Natural killer cell (primary cell): ENCODE data around the gene COL23A1. TPM values are rescaled to one million over a fixed set of nuclear protein-coding genes. Genes with fewer than 3 reads are reported as not detected.

Source experiments
- ATAC-seq, 3 donors: fragments of 150-1000 bp in 2 of 3; fragments of 200-7000 bp in 1 of 3; cut with Tn5 transposase; 1 replicate in 1 of 3; 2 replicates in 2 of 3; pipeline ENCODE4 v1.10.0; 2021; ENCODE audit warnings: mild to moderate bottlenecking in 2 of 3, moderate library complexity in 2 of 3
- DNase-seq, 2 donors: peaks; one replicate each; pipeline versions ENCODE4 v3.0.0 to v3.0.0-alpha.2; 2013 to 2021; ENCODE audit warnings: mixed read lengths in 1 of 2
- H3K27ac ChIP-seq: one replicate; pipeline ENCODE4 v1.5.1; 2013; ENCODE audit warnings: mild to moderate bottlenecking, low read length
- H3K27me3 ChIP-seq: one replicate; pipeline ENCODE4 v1.6.1; 2013; ENCODE audit warnings: low read length; ENCODE audit not compliant: control insufficient read depth, insufficient read depth
- H3K36me3 ChIP-seq: one replicate; pipeline ENCODE4 v1.6.1; 2013; ENCODE audit warnings: low read length; ENCODE audit not compliant: control insufficient read depth, insufficient read depth
- H3K4me1 ChIP-seq: one replicate; pipeline ENCODE4 v1.6.1; 2013; ENCODE audit warnings: low read length; ENCODE audit not compliant: control insufficient read depth, insufficient read depth
- H3K4me3 ChIP-seq: one replicate; pipeline ENCODE4 v1.5.1; 2013; ENCODE audit warnings: low read length
- H3K9me3 ChIP-seq: one replicate; pipeline ENCODE4 v1.6.1; 2013; ENCODE audit warnings: low read length; ENCODE audit not compliant: control insufficient read depth, insufficient read depth
- H3K27ac Mint-ChIP-seq, 2 donors: one replicate each; pipeline ENCODE4 v1.8.0; 2022; ENCODE audit warnings: mild to moderate bottlenecking in 2 of 2, mixed read lengths in 2 of 2, moderate library complexity in 1 of 2
- H3K27me3 Mint-ChIP-seq, 2 donors: one replicate each; pipeline ENCODE4 v1.8.0; 2022; ENCODE audit warnings: low read depth in 2 of 2, mixed read lengths in 2 of 2
- H3K36me3 Mint-ChIP-seq: one replicate; pipeline ENCODE4 v1.8.0; 2022; ENCODE audit warnings: mixed read lengths
- H3K4me1 Mint-ChIP-seq, 2 donors: one replicate each; pipeline ENCODE4 v1.8.0; 2022; ENCODE audit warnings: mixed read lengths in 2 of 2
- H3K4me3 Mint-ChIP-seq: one replicate; pipeline ENCODE4 v1.8.0; 2022; ENCODE audit warnings: mild to moderate bottlenecking, moderate library complexity, mixed read lengths
- H3K9me3 Mint-ChIP-seq, 2 donors: one replicate each; pipeline ENCODE4 v1.8.0; 2022; ENCODE audit warnings: mixed read lengths in 2 of 2
- CTCF ChIP-seq: fragments of 200-600 bp; IDR thresholded peaks from one replicate; pipeline ENCODE4 v1.8.0; 2022; ENCODE audit warnings: antibody characterized with exemption
- WGBS: methylation state at CpG from one replicate; pipeline ENCODE4 v1.1.7; 2013; ENCODE audit warnings: missing lambda C conversion rate; ENCODE audit not compliant: insufficient coverage; 5-methylcytosine and 5-hydroxymethylcytosine counted together
- intact Hi-C: fragments of 100-400 bp; cut with micrococcal nuclease; formaldehyde crosslinking; loops from one replicate; pipeline ENCODE4 v1.14.2; 2022
- total RNA-seq, 4 donors: library from RNA; stranded (reverse); fragments of 120-200 nt in 1 of 4; gene quantifications; one replicate each; pipeline versions ENCODE4 v1.2.3 to v1.2.4, GENCODE V29; 2013 to 2022

The COL23A1 gene
- total RNA-seq, 3 donors from 2014 or later (not counting 1 experiment from before 2014, with no cell fraction given), result 0.15 TPM; not detected in 2

GRCh38 chr5:178221282-178221681 is 368.9 kb downstream of the COL23A1 start:
- WGBS, result 72% methylated on average over 3 of the region's 3 CpGs

GRCh38 chr5:178218827-178219226 is 371.4 kb downstream of the COL23A1 start:
- Mint-ChIP-seq H3K4me3 (no peak overlapping the region), H3K4me1 (peaks cover 43 to 44% of the 10 kb centered on the region in 2 donors), H3K27ac (peak overlapping the region in 1 of 2 donors; percentile 69), H3K9me3 (no peaks in the 10 kb centered on the region), H3K27me3 (no peaks in the 10 kb centered on the region), H3K36me3 (no peaks in the 10 kb centered on the region)
- no peak for TF ChIP-seq CTCF
- H3K4me1 ChIP-seq, result peaks cover 10% of the 10 kb centered on the region
- intact Hi-C loops, result no loop called here
- H3K27ac ChIP-seq, result no peak overlapping the region
- DNase-seq (no peak), ATAC-seq (no peak)
- no peaks in the 10 kb centered on the region for H3K27me3 ChIP-seq
- no peaks in the 10 kb centered on the region for H3K9me3 ChIP-seq
- no peak overlapping the region for H3K4me3 ChIP-seq
- H3K36me3 ChIP-seq, result peaks cover 60% of the 10 kb centered on the region
- WGBS, result 100% methylated on average over 2 of the region's 3 CpGs

More at GRCh38 chr5:178221282-178221681, 368.9 kb downstream of the COL23A1 start:
- peaks cover 47% of the 10 kb centered on the region for H3K36me3 ChIP-seq
- Mint-ChIP-seq H3K27ac (peak overlapping the region; percentile 70 to 78), H3K4me3 (no peak overlapping the region), H3K36me3 (no peaks in the 10 kb centered on the region), H3K27me3 (no peaks in the 10 kb centered on the region), H3K9me3 (no peaks in the 10 kb centered on the region), H3K4me1 (peaks cover 37 to 54% of the 10 kb centered on the region in 2 donors)
- no peaks in the 10 kb centered on the region for H3K4me1 ChIP-seq
- H3K27me3 ChIP-seq, result no peaks in the 10 kb centered on the region
- no peak for TF ChIP-seq CTCF
- no peaks in the 10 kb centered on the region for H3K9me3 ChIP-seq
- DNase-seq, result no peak
- no peak overlapping the region for H3K27ac ChIP-seq
- no peak overlapping the region for H3K4me3 ChIP-seq
- peak in 1 of 3 donors; percentile 26 for ATAC-seq
- intact Hi-C loops, result no loop called here

- no peaks in the 10 kb centered on the region for H3K27me3 Mint-ChIP-seq
- WGBS, result 83% methylated on average over 5 of the region's 5 CpGs
- H3K9me3 Mint-ChIP-seq, result no peaks in the 10 kb centered on the region
- ATAC-seq (no peak), DNase-seq (no peak)
- H3K4me1 Mint-ChIP-seq, result peaks cover 37 to 42% of the 10 kb centered on the region in 2 donors
- Histone ChIP-seq H3K36me3 (peaks cover 65% of the 10 kb centered on the region), H3K27me3 (no peaks in the 10 kb centered on the region), H3K4me1 (peaks cover 10% of the 10 kb centered on the region), H3K9me3 (no peaks in the 10 kb centered on the region), H3K27ac (no peak overlapping the region), H3K4me3 (no peak overlapping the region)
- peak overlapping the region in 1 of 2 donors; percentile 69 for H3K27ac Mint-ChIP-seq
- intact Hi-C loops, result no loop called here
- no peak overlapping the region for H3K4me3 Mint-ChIP-seq
- H3K36me3 Mint-ChIP-seq, result no peaks in the 10 kb centered on the region
- TF ChIP-seq CTCF, result no peak
Measured at GRCh38 chr5:178218237-178218776, 371.9 kb downstream of the COL23A1 start.

GRCh38 chr5:178216779-178217178 is 373.4 kb downstream of the COL23A1 start:
- H3K27ac ChIP-seq, result no peak overlapping the region
- Mint-ChIP-seq H3K27ac (peak overlapping the region; percentile 11 to 51), H3K4me1 (peaks cover 30 to 35% of the 10 kb centered on the region in 2 donors), H3K36me3 (no peaks in the 10 kb centered on the region), H3K4me3 (no peak overlapping the region), H3K27me3 (no peaks in the 10 kb centered on the region), H3K9me3 (no peaks in the 10 kb centered on the region)
- peaks cover 10% of the 10 kb centered on the region for H3K4me1 ChIP-seq
- ATAC-seq, result no peak
- WGBS, result 86% methylated on average over 3 of the region's 3 CpGs
- no peaks in the 10 kb centered on the region for H3K27me3 ChIP-seq
- peaks cover 65% of the 10 kb centered on the region for H3K36me3 ChIP-seq
- H3K4me3 ChIP-seq, result no peak overlapping the region
- no peak for DNase-seq
- H3K9me3 ChIP-seq, result no peaks in the 10 kb centered on the region
- no peak for TF ChIP-seq CTCF
- intact Hi-C loops, result no loop called here
